GM13977 (cell line): Measurements from ENCODE around the gene C1orf122.

Experiments
- DNase-seq: peaks from one replicate; pipeline ENCODE4 v3.0.0; 2012; ENCODE audit warnings: low spot score
- CTCF ChIP-seq: IDR thresholded peaks from 2 replicates; pipeline ENCODE4 v1.5.1; 2012; ENCODE audit warnings: mild to moderate bottlenecking, control low read depth; ENCODE audit not compliant: insufficient read depth; ENCODE audit errors: extremely low read depth, missing control alignments
- in situ Hi-C: fragments of 300-500 bp; cut with MboI; formaldehyde crosslinking; loops from one replicate; pipeline ENCODE4 v1.12.0; 2022; ENCODE audit warnings: low sequenced_read_pairs, low pct_unique_long_range_greater_than_20kb, mixed read lengths, inconsistent platforms; ENCODE audit not compliant: unreplicated experiment

C1orf122 gene

GRCh38 chr1:37850352-37850955 lies 42.9 kb downstream of the C1orf122 start:
- in situ Hi-C loops: loop anchor here (25.0 kb wide), 1 partner anchor 288 kb away; the partner anchor contains the start of genes DNALI1 and SNIP1
- no peak for TF ChIP-seq CTCF
- no peak for DNase-seq

GRCh38 chr1:37851262-37851661 lies 43.7 kb downstream of the C1orf122 start:
- in situ Hi-C loops: loop anchor here (25.0 kb wide), 1 partner anchor 289 kb away; the partner anchor contains the start of genes DNALI1 and SNIP1
- no peak for TF ChIP-seq CTCF
- DNase-seq: no peak

- in situ Hi-C loops: loop anchor here (25.0 kb wide), 1 partner anchor 289 kb away; the partner anchor contains the start of genes DNALI1 and SNIP1
- no peak for DNase-seq
- TF ChIP-seq CTCF: no peak
Observed at GRCh38 chr1:37851782-37852210, 44.2 kb downstream of the C1orf122 start.

- DNase-seq: no peak
- no peak for TF ChIP-seq CTCF
- in situ Hi-C loops: loop anchor here (25.0 kb wide), 1 partner anchor 291 kb away; the partner anchor contains the start of genes DNALI1 and SNIP1
Observed at GRCh38 chr1:37853157-37853556, 45.6 kb downstream of the C1orf122 start.

- in situ Hi-C loops: loop anchor here (25.0 kb wide), 1 partner anchor 292 kb away; the partner anchor contains the start of genes DNALI1 and SNIP1
- TF ChIP-seq CTCF: no peak
- no peak for DNase-seq
Observed at GRCh38 chr1:37854406-37854805, 46.8 kb downstream of the C1orf122 start.
